Spleen (tissue), 11 donors: ENCODE results near the gene TMEM182. TPM values are rescaled to one million over a fixed set of nuclear protein-coding genes. Genes with fewer than 3 reads are reported as not detected.

Source experiments
- DNase-seq: peaks from one replicate; pipeline ENCODE4 v3.0.0-alpha.2; 2020
- H3K27ac ChIP-seq, 8 donors: fragments of 200-600 bp; sonication (generic) in 7 of 8; 1 replicate in 4 of 8; 2 replicates in 4 of 8; pipeline versions ENCODE4 v1.5.0 to v1.8.0; 2016 to 2021; ENCODE audit warnings: inconsistent platforms in 4 of 8, mild to moderate bottlenecking in 4 of 8, moderate library complexity in 1 of 8
- H3K27me3 ChIP-seq, 7 donors: fragments of 200-600 bp; sonication (generic) in 6 of 7; replicated peaks in 1 of 7; 1 replicate in 4 of 7; 2 replicates in 3 of 7; pipeline versions ENCODE4 v1.5.0 to v1.8.0; 2016 to 2021; ENCODE audit warnings: inconsistent platforms in 3 of 7, mild to moderate bottlenecking in 1 of 7
- H3K36me3 ChIP-seq, 6 donors: fragments of 200-600 bp; sonication (generic) in 5 of 6; 1 replicate in 4 of 6; 2 replicates in 2 of 6; pipeline versions ENCODE4 v1.5.0 to v1.8.0; 2016 to 2021; ENCODE audit warnings: inconsistent platforms in 2 of 6
- H3K4me1 ChIP-seq, 6 donors: fragments of 200-600 bp; sonication (generic) in 5 of 6; 1 replicate in 3 of 6; 2 replicates in 3 of 6; pipeline versions ENCODE4 v1.5.0 to v1.8.0; 2016 to 2021; ENCODE audit warnings: inconsistent platforms in 3 of 6
- H3K4me3 ChIP-seq, 8 donors: fragments of 200-600 bp; sonication (generic) in 7 of 8; 1 replicate in 4 of 8; 2 replicates in 4 of 8; pipeline versions ENCODE4 v1.5.0 to v1.8.0; 2016 to 2021; ENCODE audit warnings: inconsistent platforms in 4 of 8, mild to moderate bottlenecking in 4 of 8, moderate library complexity in 2 of 8
- H3K9me3 ChIP-seq, 8 donors: fragments of 200-600 bp; sonication (generic) in 7 of 8; 1 replicate in 4 of 8; 2 replicates in 4 of 8; pipeline versions ENCODE4 v1.5.0 to v1.8.0; 2016 to 2021; ENCODE audit warnings: inconsistent platforms in 4 of 8
- CTCF ChIP-seq, 11 experiments: fragments of 200-600 bp in 7 of 11; fragments of 450-650 bp in 4 of 11; sonication (generic) in 4 of 11; IDR thresholded peaks in 8 of 11; conservative IDR thresholded peaks in 3 of 11; 1 replicate in 7 of 11; 2 replicates in 4 of 11; pipeline versions ENCODE4 v1.4.0 to v1.8.0; 2016 to 2021; ENCODE audit warnings: antibody characterized with exemption in 11 of 11, inconsistent platforms in 4 of 11, mild to moderate bottlenecking in 1 of 11
- POLR2A ChIP-seq, 3 donors: fragments of 450-650 bp; IDR thresholded peaks; one replicate each; pipeline ENCODE4 v1.5.1; 2017; ENCODE audit warnings: antibody characterized with exemption in 3 of 3, mild to moderate bottlenecking in 1 of 3
- POLR2AphosphoS5 ChIP-seq, 3 donors: sonication (generic); formaldehyde crosslinking; IDR thresholded peaks; one replicate each; pipeline ENCODE4 v1.5.1; 2017; ENCODE audit warnings: antibody characterized with exemption in 3 of 3
- WGBS, 5 donors: extraction: QIAGEN DNeasy Blood & Tissue Kit in 3 of 5; methylation state at CpG; one replicate each; pipeline versions ENCODE4 v1.1.5 to v1.1.7; 2013 to 2018; 5-methylcytosine and 5-hydroxymethylcytosine counted together
- intact Hi-C: fragments of 100-400 bp; cut with DNase I; formaldehyde crosslinking; loops from one replicate; pipeline ENCODE4 v1.15.0; 2023; ENCODE audit warnings: low total_unique reads
- polyA plus RNA-seq, 3 donors: library from polyadenylated mRNA; stranded (reverse); fragments of 200-250 nt; gene quantifications; one replicate each; pipeline ENCODE4 v1.2.1, GENCODE V29; 2013
- total RNA-seq, 7 donors: library from RNA; depleted of rRNA in 3 of 7; stranded (reverse); fragments of >200 nt in 3 of 7; fragmentation: NEBNext Ultra II Directional in 4 of 7; extraction: Animal tissue kit (Norgen Biotek cat#: 25700) in 4 of 7; gene quantifications; one replicate each; pipeline versions ENCODE4 v1.1.0 to v1.2.1, GENCODE V29; 2016 to 2021
- donor health status: healthy with polysubstance abuse.
- donor health status: DM: no; HTN: no; CAD: no; lungs with moderate emphysema.
- donor health status: DM: no; HTN: no; CAD: no.
- donor health status: Bipolar disorder and iron deficiency.
- donor health status: healthy.
- donor health status: DM: no; HTN: no; CAD: no.
- donor health status: DM: yes; HTN: yes; CAD: no.

The TMEM182 gene
- total and polyA plus RNA-seq, 10 donors: 1.3 to 8.6 (median 3.2) TPM

- TF ChIP-seq POLR2A (IDR thresholded peaks at IDR 0.05) (no peak), CTCF (IDR thresholded peaks at IDR 0.05 in 8 of 11, conservative IDR thresholded peaks at IDR 0.05 in 3 of 11) (no peak), POLR2AphosphoS5 (IDR thresholded peaks at IDR 0.05) (no peak)
- intact Hi-C loops: no loop called here
These were observed 89.1 kb downstream of the TMEM182 start for GRCh38 chr2:102850888-102851287.

GRCh38 chr2:102852867-102853266 is 91.0 kb downstream of the TMEM182 start:
- peaks cover 0 to 10% (median 0%) of the 10 kb centered on the region in 7 donors for H3K27me3 ChIP-seq
- 86 to 92% (median 90%) methylated on average over 3 of the region's 3 CpGs for WGBS, 5 donors

More at GRCh38 chr2:102850888-102851287, 89.1 kb downstream of the TMEM182 start:
- Histone ChIP-seq H3K9me3 (peaks cover 0 to 21% (median 7%) of the 10 kb centered on the region in 8 donors), H3K36me3 (no peaks in the 10 kb centered on the region), H3K4me1 (peaks cover 0 to 5% (median 0%) of the 10 kb centered on the region in 6 donors), H3K4me3 (no peak overlapping the region), H3K27ac (no peak overlapping the region), H3K27me3 (peaks cover 0 to 10% (median 0%) of the 10 kb centered on the region in 7 donors)
- DNase-seq: no peak
- WGBS, 5 donors: 90 to 93% (median 91%) methylated on average over 6 of the region's 6 CpGs

More at GRCh38 chr2:102852867-102853266, 91.0 kb downstream of the TMEM182 start:
- DNase-seq: no peak
- peaks cover 0 to 5% (median 0%) of the 10 kb centered on the region in 6 donors for H3K4me1 ChIP-seq
- H3K4me3 ChIP-seq: no peak overlapping the region
- intact Hi-C loops: no loop called here
- TF ChIP-seq CTCF (IDR thresholded peaks at IDR 0.05 in 8 of 11, conservative IDR thresholded peaks at IDR 0.05 in 3 of 11) (no peak), POLR2AphosphoS5 (IDR thresholded peaks at IDR 0.05) (no peak), POLR2A (IDR thresholded peaks at IDR 0.05) (no peak)
- peaks cover 0 to 22% (median 9%) of the 10 kb centered on the region in 8 donors for H3K9me3 ChIP-seq
- no peaks in the 10 kb centered on the region for H3K36me3 ChIP-seq
- H3K27ac ChIP-seq: no peak overlapping the region

Other genes with a start within 250 kb of the TMEM182 start
- gene SLC9A2, start 142.5 kb upstream of the TMEM182 start, total RNA-seq: under 1 TPM in 1 of 7 donors, not detected in 6; 0.20 TPM
- under 1 TPM in 1 of 3 donors, not detected in 2; 0.02 TPM for gene SLC9A2, start 142.5 kb upstream of the TMEM182 start, polyA plus RNA-seq